HK-2 (cell line): Measurements from ENCODE around the gene IRF7.

ENCODE experiments used
- DNase-seq: peaks from one replicate; pipeline ENCODE4 v3.0.0-alpha.2; 2018; ENCODE audit not compliant: unreplicated experiment

The IRF7 gene

DNA sequence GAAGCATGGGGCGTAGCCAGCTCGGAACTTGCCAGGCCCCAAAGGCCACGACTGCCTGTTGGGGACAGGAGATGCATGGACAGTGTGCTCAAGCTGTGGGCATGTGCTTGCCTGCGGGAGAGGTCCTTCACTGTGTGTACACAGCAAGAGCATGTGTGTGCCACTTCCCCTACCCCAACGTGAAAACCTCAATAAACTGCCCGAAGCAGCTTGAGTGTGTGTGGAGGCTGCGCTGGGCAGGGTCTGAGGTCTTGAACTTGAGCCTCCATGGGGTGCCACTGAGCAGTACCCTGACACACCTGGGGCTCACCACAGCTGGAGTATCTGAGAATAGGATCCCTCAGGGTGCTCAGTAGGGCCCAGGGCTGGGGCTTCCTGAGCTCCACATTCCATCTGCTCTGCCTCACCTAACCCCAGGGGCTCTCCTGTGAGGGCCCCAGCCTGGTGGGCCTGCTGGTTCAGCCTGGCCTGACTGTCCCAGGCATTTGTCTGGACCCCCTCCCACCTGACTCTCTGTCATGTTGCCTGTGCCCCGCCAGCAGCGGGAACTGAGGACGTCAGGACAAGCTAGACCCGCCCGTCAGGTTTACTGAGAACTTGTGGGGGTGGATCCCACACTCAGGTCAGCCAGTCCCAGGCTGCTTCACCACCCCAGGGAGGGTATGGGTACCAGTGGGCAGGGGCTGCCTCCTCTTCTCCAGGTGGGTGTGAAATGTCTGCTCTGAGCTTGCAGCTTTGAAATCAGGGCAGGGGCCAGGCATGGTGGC, 51.8 kb downstream of the IRF7 start:
- DNase-seq: no peak

DNA sequence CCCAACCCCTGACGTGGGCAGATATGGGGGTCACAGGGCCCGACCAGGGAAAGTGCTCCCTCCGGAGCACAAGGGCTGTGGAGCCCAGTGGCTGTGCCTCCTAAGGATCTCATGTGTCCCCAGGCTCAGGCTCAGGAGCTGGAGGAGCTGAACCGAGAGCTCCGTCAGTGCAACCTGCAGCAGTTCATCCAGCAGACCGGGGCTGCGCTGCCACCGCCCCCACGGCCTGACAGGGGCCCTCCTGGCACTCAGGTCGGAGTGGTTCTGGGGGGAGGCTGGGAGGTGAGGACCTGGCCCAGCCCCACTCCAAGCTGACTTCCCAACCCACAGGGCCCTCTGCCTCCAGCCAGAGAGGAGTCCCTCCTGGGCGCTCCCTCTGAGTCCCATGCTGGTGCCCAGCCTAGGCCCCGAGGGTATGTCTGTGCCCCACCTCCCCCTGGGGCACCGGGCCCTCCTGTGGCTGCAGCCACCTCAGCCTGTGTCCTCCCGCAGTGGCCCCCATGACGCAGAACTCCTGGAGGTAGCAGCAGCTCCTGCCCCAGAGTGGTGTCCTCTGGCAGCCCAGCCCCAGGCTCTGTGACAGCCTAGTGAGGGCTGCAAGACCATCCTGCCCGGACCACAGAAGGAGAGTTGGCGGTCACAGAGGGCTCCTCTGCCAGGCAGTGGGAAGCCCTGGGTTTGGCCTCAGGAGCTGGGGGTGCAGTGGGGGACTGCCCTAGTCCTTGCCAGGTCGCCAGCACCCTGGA, 52.5 kb downstream of the IRF7 start:
- DNase-seq: no peak
